IPS-11a (cell line): ENCODE data around the gene PTPN22.

ENCODE experiments used
- H3K4me3 ChIP-seq: one replicate; pipeline ENCODE4 v1.5.1; 2013; ENCODE audit warnings: low read depth, low read length, control low read depth

The PTPN22 gene

DNA sequence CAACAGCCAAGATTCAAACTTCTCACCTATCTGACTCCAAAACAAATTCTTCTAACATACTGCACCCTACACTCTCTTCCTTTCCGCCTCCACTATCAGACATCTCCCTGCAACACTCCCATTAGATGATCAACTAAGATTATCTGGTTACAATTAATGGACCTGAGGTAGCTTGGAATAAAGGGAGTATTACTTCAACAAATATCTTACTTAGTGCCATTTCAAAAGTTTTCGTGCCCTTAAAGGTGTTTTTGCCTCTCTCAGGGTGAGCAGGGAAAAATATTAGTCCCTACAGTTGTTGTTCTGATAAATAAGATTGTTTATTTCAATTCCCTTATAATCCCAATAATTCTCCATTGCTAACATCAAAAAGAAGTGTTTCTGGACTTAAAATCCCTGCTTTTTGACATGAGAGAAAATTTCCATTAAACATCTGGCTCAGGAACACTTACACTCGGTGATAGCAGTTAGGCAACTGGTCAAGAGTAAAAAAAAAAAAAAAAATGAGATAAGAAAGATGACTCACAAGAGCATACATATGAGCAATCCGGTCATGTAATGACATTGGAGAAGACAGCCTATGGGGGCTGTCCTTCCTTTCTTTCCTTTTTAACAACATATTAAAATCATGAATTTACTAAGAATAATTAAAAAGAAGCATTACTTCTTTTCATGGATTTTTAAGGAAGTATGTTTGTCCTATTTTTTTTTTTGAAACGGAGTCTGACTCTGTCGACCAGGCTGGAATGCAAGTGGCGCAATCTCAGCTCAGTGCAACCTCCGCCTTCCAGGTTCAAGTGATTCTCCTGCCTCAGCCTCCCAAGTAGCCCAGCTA is 66.9 kb downstream of the PTPN22 start:
- no peak overlapping the region for H3K4me3 ChIP-seq

DNA sequence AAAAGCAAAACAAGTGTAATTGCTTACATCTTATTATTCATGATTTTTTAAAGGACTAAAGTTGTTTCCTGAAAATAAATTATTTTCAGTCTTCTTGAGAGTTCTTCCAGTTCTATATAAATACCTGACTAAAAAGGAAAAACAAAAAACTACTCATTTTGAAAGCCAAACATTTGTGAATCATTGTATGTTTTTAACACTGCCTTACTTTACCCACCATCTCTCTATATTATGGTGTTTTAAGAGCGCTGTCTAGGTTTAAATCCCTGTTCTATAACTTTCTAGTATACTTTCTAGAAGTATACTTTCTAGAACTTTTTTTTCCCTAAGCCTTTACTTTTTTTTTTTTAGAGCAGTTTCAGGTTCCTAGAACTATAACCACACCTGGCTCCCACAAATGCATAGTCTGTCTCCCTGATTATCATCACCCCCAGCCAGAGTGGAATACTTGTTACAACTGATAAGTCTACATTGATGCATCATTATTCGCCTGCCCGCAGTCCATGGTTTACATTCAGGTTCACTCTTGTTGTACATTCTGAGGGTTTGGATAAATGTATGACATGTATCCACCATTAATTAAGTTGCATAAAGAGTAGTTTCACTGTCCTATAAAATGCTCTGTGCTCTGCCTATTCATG is 69.0 kb downstream of the PTPN22 start:
- H3K4me3 ChIP-seq: no peak overlapping the region

DNA sequence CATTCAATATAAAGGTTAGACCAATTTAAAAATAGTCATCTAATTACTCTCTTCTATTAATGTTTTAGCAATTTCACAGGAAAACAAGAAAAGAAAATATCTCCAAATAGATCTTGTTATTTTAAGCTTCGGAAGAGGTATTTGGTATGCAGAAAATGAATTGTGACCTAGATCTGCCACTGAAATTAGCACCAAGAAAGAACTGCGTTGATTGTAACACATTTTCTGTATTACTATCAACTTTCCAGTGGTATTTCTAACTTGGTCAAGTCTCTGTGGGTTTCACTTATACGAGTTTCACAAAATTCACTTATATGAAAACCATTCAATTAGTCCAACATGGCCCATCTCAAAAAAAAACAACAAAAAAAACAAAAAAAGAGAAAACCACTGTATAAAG is 71.0 kb downstream of the PTPN22 start:
- no peak overlapping the region for H3K4me3 ChIP-seq

DNA sequence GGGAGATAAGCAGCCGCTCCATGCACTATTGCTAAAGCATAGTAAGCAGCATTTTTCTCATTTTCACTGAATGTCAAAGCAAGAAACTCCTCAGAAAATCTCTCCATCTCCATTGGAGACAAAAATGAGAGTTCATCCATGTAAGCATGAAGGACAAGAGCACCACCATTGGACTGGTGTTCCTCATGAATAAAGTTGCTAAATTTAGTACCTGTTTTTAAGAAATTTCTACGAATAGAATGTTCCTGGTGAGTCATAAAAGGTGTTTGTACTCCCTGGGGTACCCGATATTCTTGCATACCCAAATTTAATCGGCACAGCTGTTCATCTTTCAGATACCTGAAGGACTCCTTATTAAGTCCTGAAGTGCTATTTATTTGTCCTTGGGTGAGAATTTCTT is 74.0 kb downstream of the PTPN22 start:
- no peak overlapping the region for H3K4me3 ChIP-seq

DNA sequence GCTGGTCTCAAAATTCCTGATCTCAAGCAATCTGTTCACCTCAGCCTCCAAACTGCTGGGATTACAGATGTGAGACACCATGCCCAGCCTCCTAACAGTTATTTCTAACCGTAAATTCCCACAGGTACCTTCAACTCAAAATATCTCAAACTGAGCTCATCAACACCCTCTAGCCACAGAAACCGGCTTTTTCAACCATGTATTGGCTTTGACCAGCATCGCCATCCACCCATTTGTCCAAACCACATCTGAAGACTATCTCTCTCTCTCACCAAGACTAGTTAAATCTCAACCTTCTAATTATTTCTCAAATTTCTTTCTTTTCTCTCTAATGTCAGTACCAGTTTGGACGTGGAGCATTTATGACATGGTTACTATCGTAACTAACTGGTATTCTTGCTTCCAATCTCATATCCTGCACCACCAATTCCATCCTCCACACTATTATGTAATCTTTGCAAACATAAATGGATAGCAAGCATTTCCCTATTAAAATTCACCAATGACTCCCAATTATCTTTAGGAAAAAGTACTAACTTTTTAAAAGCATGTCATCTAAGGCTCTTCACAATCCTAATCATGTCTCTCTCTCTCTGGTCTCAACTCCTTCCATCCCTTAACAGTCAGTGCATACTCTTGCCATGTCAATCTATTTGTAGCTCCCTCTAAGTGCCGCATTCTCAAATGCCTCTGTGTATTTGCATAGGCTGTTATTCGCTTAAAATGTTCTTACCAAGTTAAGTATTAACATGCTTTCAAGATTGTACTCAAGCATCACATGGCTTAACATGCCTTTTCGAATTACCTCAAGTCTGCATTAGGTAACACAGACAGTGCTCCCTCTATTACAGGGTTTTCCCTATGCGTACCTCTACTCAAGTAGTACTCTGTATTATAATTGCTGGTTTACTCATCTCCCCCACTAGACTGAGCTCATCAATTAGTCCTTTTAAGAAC is 77.4 kb downstream of the PTPN22 start:
- H3K4me3 ChIP-seq: no peak overlapping the region

DNA sequence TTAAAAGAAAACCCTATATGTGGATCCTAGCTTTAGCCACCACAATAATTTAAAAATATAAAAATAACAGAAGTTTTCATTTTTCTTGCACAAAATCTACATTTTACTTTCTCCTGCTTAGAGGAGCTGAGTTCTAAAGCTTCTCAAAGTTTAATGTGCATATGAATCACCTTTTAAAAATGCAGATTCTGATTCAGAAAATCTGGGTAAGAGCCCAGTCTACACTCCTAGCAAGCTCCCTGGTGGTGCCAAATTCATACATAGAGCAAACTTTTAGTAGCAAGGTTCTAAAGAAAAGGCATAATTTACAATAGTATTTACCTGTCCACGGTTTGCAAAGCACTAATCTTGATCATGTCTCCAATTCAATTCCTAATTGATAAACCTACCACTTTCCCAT is 78.5 kb downstream of the PTPN22 start:
- no peak overlapping the region for H3K4me3 ChIP-seq

DNA sequence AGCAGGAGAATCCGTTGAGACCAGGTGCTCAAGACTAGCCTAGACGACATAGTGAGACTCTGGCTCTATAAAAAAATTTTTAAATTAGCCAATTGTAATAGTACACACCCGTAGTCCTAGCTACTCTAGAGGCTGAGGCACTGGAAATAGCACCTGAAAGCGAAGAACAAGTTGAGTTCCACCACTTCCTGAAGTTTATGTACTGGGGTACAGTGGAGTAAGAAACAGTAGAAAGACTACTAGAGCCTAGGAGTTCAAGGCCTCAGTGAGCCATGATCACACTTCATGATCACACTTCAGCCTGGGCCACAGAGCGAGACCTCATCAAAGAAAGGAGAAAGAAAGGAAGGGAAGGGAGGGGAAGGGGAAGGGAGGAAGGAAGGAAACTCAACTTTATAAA is 79.0 kb downstream of the PTPN22 start:
- H3K4me3 ChIP-seq: no peak overlapping the region

DNA sequence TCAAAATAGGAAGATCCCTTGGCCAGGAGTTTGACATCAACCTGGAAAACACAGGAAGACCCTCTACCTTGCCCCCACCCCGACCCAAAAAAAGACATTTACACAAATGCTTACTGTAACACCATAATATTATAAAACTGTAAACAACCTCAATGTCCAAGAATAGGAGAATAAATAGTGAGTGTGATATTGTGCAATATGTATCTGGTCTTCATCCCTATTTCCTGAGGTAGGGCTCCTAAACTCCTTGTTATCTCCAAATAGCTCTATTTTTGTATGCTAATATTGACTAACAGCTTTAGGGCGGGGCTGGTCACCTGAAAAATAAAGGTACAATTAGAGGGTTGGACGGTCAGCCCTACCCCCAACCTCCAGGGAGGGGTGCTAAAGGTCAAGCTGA is 82.7 kb downstream of the PTPN22 start:
- no peak overlapping the region for H3K4me3 ChIP-seq

DNA sequence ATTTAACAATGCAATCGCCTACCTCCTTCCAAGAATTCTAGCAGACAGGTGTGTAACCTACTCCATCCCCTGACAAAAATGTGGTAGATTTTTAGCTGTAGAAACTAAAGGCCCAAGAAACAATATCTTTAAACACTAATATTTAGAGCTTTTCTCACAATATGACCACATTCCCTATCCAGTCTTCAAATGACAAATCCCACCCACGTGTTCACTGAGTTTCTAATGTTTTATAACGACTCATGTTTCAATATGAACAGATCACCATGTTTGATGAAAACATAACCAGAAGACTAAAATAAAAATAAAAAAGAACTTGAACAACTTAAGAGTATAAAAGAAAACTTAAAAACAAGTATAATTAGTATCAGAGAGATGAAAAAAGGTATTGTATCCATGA is 83.8 kb downstream of the PTPN22 start:
- H3K4me3 ChIP-seq: no peak overlapping the region

DNA sequence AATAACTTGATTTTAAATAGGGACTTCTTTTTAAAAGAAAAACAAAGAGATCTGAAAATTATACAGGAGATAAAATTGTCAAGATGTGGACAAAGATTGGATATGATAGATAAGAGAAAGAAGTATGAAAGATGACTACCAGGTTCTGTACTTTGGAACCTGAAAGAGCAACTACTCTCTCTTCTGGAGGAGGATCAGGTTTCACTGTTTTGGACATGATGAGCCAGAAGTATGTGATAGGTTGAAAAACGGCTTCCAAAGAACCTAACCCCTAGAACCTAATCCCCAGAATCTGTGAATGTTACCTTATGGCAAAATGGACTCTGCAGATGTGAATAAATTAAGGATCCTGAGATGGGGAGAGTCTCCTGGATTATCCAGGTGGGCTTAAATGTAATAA is 85.4 kb downstream of the PTPN22 start:
- no peak overlapping the region for H3K4me3 ChIP-seq

DNA sequence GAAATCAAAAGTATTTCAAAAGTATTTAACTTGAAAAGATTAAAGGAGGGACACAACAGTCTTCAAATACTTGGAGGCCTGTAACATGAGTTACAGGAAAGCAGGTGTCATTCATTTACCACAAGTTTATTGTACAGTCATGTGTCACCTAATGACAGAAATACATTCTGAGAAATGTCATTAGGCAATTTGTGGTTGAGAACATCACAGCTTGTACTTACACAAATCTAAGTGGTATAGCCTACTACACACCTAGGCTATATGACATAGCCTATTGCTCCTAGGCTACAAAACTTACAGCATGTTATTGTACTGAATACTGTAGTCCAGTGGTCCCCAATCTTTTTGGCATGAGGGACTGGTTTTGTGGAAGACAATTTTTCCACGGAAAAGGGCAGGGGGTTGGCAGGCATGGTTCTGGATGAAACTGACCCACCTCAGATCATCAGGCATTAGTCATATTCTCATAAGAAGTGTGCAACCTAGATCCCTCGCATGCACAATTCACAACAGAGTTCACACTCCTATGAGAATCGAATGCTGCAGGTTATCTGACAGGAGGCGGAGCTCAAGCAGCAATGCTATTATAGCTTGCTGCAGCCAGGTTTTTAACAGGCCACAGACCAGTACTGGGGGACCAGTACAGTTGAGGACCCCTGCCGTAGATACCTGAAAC is 87.3 kb downstream of the PTPN22 start:
- H3K4me3 ChIP-seq: no peak overlapping the region

DNA sequence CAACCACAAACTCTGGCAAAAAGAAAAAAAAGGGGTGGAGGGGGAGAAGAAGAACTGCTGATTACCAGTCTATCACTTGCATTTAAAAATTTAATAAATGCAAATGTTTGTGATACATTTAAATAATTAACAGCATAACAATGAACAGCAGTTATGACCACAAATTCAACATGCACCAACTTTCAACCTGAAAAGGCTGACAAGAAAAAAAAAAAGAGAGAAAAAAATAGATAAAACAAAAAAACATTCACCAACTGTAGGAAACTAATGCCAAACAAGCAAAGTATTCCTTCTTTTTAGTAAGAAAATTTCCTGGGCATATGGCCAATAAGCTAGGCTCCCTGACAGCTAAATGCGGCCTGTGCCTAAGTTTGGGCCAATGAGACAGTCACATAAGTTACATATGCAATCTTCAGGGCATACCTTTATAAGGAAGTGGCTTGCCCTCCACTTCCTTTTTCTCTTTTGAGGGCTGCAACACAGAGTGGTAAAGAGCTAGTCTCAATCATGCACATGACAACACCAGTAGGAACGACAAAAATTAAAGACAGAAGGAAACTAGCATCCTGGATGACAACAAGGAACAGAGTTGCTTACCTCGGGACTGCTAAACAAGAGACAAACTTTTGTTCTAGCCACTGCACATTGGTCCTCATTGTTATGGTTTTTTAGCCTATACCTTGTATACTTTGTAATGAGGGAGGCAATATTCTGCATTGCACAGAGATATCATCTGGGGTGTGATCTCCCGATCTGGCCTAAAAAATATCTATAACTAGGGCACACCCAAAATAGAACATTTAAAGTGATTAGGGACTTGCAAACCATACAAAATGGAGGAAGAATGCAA is 88.0 kb downstream of the PTPN22 start:
- H3K4me3 ChIP-seq: no peak overlapping the region

DNA sequence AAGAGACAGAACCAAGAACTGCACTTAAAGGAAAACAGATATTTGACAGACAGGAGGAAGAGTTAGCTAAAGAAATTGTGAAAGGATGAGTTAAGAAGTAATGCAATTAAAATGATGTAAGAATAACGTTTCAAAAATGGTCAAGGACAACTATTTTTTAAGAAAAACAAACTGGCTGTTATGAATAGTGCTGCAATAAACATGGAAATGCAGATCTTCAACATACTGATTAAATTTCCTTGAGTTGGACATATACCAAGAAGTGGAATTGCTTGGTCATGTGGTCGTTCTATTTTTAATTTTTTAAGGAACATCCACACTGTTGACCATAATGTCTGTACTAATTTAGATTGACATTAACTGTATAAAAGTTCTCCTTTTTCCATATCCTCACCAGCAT is 89.1 kb downstream of the PTPN22 start:
- H3K4me3 ChIP-seq: no peak overlapping the region

DNA sequence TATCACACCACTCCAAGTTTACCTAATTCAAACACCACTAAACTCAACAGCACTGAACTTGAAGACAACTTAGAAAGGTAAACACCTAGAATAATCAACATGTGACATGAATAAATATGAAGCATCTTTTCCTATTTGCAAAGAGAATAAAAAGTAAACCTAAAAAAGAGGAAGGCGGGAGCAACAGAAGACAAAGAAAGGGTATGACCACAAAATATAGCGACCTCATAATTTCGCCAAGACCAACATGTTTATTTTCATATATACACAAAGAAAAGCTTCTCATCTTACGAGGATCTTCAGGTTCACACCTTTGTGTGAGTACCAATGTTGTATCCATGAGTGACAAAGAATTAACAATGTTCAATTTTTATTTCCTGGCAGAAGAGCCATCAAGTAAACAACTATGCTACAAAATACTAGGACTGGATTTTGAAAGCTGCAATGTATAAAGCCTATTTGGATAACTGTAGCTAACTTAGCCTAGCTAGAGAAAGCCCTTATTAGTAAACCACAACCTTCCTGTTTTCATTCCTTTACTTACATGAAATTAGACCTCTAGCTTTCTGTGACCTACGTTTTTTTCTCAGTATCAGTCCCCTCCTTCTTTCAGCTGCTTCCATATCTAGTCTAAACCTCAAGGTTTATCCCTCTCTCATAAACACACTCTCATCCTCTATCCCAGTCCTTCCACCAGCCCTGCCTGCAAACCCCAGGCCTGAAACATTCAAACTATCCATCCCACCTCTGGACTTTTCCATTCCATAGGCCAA is 91.0 kb downstream of the PTPN22 start:
- no peak overlapping the region for H3K4me3 ChIP-seq

DNA sequence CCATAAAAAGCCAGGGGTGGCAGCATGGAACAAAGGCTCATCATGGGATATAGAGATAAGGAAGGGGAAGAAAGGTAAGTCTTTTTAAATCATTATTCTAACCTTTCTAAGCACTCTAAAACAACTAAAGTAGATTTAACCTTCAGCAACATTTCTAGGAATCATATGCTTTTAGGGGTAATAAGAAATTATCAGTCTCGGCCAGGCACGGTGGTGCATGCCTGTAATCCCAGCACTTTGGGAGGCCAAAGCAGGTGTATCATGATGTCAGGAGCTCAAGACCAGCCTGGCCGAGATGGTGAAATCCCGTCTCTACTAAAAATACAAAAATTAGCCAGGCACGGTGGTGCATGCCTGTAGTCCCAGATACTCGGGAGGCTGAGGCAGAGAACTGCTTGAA is 92.0 kb downstream of the PTPN22 start:
- H3K4me3 ChIP-seq: no peak overlapping the region

DNA sequence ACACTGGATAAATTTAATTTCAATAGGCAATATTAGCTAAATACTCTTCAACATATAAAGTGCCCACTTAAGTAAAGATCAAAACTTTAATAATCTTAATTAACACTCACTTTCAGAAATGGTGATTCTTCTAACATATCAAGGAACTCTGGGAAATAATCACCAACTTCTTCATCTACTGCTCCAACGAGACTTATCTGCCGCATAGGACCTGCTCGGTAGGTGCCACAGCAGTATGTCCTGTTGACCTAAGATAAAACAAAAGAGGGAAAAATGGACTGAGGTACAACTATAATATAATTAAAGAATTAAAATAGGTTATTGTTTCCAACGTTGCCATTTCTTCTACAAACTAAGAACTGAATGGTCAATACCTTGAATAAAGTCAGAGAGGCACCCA is 94.0 kb downstream of the PTPN22 start:
- H3K4me3 ChIP-seq: no peak overlapping the region

DNA sequence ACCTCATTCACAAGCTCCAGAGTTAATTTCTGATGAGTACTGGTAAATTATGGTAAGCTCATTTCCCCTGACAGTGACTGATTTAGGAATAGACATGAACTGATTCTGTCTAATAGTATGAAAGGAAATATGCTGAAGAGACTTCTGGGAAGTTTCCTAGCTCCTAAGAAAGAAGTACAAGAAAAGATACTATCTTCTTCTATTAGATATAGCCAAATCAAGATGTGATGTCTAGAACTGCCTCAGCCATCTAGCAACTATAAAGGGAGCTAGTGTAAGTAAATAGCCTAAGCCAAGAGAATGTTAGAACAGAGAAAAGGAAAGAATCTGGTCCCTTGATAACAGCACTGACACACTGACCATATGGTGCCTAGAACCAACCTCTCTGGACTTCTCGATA is 101.5 kb downstream of the PTPN22 start:
- no peak overlapping the region for H3K4me3 ChIP-seq

DNA sequence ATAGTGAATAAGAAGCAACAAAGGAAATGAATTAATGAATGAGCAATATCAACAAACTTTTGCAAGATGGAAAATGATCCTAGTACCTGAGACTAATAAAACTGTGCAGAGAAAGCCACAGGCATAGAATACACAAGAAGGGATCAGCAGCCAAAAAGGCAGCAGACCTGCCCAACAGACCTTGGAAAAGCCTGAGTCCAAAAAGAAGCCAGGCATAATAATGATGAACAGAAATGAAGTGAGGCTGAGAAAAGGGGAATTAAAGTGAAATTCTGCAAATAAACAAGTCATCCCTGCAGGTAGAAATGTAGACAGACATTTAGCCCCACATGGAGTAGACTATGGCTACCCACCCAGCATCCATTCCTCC is 101.9 kb downstream of the PTPN22 start:
- no peak overlapping the region for H3K4me3 ChIP-seq

DNA sequence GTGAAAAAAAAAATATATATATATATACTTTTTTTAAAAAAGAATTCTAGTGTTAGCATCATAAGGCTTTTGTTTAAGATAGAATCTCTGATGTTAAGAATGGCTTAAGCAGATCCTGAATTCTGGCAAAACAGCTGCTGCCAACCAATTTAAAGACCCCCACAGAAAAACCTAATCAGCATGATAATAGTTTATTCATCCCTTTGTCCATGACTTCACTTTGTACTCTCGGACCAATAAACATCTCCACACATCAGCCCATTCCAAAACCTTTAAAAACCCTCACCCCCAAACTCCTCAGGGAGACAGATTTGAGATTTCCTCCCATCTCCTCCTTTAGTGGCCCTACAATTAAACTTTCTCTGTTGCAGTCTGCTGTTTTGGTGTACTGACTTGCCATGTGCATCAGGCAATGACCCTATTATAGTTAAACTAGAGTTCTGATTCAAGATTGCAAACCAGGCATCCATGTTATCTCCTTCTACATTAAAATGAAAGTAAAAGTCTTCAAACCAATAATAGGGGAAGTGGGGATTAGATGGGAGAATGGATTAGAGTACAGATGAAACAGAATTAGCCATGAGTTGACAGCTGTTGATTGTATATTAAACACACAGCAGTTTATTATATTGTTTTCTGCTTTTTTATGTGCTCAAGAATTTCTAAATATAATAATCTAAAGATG is 102.5 kb downstream of the PTPN22 start:
- no peak overlapping the region for H3K4me3 ChIP-seq
